GM12873 (cell line): ENCODE measurements around the gene VPS13D.

Experiments used
- TF ChIP-seq, protein P1 (sequence below): IDR thresholded peaks from 2 replicates; pipeline ENCODE4 v1.5.1; 2012; ENCODE audit warnings: low read depth, mild to moderate bottlenecking, moderate library complexity, low read length, control low read depth; ENCODE audit not compliant: insufficient read depth; ENCODE audit errors: missing control alignments

VPS13D gene

DNA sequence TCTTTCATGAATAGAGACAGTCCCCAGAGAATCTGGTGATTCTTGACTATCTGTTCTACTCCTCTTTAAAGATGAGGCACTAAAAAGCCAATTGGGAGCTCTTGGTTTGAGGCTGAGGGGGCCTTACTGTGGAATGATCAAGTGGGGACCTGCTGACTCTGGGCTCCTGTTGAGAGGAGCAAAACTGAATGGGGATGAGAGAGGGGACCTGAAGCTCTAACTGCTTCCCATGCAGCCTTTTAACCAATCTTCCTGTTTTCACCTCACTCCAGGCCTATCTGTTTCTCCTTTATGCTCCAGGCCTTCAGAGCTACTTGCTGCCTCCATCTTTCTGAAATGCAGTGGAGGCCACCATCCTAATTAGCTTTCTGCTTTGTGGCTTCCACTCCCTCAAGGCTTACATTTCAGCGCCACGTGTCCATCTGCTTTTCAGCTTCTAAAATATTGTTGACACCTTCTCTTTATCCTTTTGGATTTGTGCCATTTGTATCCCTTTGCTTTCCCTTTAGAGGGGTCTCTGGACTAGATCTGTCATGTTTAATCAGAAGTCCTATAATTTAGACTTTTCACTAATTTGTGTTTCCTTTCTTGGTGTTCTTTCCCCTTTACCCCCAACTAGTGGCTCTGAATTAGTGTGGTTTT, 242.4 kb downstream of the VPS13D start:
- TF ChIP-seq, protein P1, sequence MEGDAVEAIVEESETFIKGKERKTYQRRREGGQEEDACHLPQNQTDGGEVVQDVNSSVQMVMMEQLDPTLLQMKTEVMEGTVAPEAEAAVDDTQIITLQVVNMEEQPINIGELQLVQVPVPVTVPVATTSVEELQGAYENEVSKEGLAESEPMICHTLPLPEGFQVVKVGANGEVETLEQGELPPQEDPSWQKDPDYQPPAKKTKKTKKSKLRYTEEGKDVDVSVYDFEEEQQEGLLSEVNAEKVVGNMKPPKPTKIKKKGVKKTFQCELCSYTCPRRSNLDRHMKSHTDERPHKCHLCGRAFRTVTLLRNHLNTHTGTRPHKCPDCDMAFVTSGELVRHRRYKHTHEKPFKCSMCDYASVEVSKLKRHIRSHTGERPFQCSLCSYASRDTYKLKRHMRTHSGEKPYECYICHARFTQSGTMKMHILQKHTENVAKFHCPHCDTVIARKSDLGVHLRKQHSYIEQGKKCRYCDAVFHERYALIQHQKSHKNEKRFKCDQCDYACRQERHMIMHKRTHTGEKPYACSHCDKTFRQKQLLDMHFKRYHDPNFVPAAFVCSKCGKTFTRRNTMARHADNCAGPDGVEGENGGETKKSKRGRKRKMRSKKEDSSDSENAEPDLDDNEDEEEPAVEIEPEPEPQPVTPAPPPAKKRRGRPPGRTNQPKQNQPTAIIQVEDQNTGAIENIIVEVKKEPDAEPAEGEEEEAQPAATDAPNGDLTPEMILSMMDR, result no peak

DNA sequence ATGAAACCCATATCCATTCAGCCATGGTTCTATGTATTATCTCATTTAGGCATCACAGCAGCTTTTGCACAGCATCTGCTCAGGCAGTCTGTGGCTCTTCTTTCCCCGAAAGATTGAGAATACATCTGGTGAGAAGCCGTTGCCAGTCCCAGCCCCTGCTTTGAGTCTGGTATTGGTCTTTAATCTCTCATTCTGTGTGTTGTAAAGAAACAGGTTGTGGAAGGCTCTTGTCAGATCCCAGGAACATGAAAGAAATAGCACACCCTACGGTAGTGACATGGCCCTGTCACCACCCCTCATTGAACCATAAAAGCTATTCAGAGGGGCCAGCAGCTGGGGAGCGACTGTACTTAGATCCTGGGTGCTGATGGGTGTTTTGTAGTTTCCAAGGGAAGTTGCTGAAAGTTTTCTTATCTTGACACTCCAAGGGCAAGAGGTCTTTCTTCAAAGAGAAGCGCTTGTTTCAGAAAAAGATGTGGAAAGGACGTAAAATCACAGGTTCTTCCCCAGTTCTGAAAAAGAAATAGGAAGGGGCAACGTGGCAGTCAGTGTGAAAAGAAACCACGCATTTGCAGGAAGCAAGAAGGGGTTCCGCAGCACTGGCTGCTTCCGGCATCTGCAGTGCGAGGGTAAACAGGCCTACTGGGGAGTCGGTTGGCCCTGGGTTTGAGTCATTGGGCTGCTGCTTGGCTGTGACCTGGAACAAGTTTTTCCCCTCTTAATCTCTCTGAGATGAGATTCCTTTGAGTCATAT, 243.1 kb downstream of the VPS13D start:
- TF ChIP-seq, protein P1, result no peak

DNA sequence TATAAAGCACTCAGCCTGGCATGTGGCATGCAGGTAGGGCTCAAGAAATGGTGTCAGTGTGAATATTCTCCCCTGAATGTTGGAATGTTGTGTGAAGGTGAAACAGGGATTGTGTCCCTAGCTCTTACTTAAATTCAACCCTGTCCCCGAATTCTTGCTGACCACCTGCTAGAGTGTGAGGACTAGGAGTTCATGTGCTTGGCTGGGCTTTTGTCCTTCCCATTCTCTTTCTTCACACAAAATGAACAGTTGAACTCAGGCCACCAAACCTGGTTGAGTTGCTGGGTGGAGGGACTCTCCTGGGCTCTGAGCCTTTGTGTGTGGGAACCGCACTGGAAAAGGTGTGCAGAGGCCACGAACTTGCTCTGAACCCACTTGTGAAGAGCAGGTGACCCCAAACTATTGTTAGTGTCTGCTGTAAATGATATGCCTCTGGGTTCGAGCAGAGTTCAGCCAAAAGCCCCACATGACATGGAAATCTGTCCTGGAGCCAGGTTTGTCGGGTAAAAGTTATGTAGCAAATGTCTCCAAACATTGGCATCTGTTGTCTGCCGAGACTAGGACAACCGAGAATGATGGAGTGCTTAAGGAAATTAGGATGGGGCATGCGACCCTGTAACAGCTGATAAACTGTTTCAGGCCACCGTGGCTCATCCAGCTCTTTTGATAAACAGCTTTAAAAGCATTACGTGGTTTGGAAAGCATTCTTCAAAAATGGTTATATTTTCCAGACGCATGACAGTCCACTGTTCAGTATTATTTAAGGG, 243.9 kb downstream of the VPS13D start:
- TF ChIP-seq, protein P1, result no peak

DNA sequence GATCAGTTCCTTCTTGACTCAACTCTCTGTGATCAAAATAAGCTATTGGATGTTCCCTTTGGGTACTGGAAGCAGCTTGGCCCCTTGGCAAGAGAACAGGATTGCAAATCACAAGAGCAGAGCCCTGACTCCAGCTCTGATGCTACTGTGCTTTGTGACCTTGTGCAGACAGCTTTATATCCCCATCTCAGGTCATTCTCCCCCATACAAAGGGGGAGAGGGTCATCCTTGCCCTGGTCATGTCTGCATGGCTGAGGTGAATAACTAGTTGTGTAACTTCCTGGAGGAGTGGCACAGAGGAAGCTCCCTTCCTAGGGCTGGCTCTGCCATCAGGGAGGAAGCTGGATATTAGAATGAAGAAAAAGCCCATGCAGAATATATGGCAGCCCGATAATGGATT, 245.3 kb downstream of the VPS13D start:
- TF ChIP-seq, protein P1, result no peak

DNA sequence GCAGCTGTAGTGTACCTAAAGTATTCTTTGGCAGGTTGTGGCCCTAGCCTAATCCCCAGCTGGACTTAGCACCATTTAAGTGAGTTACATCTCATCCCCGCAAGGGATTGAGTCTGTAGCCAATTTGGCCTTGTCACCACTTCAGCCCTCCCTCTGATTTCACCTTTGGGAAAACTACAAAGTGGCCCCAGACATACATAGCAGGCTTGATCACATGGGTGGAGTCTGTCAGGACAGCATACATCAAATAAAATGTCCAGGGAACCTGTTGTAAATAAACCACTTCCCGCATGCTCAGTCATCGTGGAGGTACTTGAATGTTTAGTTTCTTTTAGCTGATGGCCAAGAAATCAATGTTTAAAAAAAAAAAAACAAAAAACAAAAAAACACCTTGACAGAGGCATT, 245.7 kb downstream of the VPS13D start:
- TF ChIP-seq, protein P1, result no peak

DNA sequence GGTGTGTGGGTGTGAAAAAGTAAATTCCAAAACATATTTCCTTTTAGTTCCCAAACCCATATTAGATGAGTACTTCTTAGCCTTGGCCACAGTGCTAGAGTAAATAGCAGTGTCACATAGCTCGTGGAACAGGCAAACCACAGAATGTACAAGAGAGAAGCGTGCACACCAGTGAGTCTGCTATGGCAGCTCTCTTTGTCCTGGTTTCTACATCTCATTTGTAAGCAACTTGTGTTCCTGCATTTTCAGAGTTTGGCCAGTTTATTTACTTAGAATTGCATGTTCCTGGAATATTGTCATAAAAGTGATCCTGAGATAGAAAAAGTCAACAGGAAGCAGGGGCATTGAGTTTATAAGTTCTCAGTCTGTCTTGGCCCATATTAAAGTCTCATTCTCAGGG, 246.1 kb downstream of the VPS13D start:
- TF ChIP-seq, protein P1, result no peak

DNA sequence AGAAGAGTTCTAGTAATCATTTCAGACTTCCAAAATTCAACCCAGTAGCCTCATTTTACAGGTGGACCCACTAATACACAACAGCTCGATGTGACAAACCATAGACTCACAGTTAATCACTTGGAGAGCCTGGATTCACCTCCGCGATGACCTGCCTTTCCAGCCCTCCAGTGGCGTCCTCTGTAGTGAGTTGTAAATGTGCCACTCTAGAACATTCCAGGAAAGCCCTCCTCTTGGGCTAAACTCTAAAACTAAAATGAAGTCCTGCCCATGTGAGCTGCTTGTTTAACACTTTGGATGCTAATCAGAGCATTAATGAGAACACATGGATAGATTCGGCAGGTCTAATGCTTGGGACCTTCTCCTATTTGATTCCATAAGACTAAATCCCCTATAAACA, 247.5 kb downstream of the VPS13D start:
- TF ChIP-seq, protein P1, result no peak
